ENCODE data around the gene SPACA4.

SPACA4 gene

GRCh38 chr19:48596237-48596636, 10.3 kb upstream of the SPACA4 start:
- TF ChIP-seq CTCF (IDR thresholded peaks at IDR 0.05; ENCODE audit: borderline replicate concordance, control extremely low read depth, extremely low read depth, insufficient read depth, missing control alignments): no peak
- in situ Hi-C loops (cut with MboI; ENCODE audit: low sequenced_read_pairs, unreplicated experiment): loop anchor here (25.0 kb wide), 1 partner anchor 284 kb away; a partner anchor contains a TSS
- no peak for DNase-seq (ENCODE audit: low spot score)

GRCh38 chr19:48596679-48597465, 9.7 kb upstream of the SPACA4 start:
- no peak for TF ChIP-seq CTCF (IDR thresholded peaks at IDR 0.05; ENCODE audit: borderline replicate concordance, control extremely low read depth, extremely low read depth, insufficient read depth, missing control alignments)
- DNase-seq (ENCODE audit: low spot score): peak; percentile 74
- in situ Hi-C loops (cut with MboI; ENCODE audit: low sequenced_read_pairs, unreplicated experiment): loop anchor here (25.0 kb wide), 1 partner anchor 285 kb away; a partner anchor contains a TSS

GRCh38 chr19:48598996-48599700, 7.4 kb upstream of the SPACA4 start:
- no peak for DNase-seq (ENCODE audit: low spot score)
- TF ChIP-seq CTCF (IDR thresholded peaks at IDR 0.05; ENCODE audit: borderline replicate concordance, control extremely low read depth, extremely low read depth, insufficient read depth, missing control alignments): no peak
- in situ Hi-C loops (cut with MboI; ENCODE audit: low sequenced_read_pairs, unreplicated experiment): loop anchor here (25.0 kb wide), 1 partner anchor 287 kb away; a partner anchor contains a TSS

GRCh38 chr19:48600679-48601417, 5.7 kb upstream of the SPACA4 start:
- TF ChIP-seq CTCF (IDR thresholded peaks at IDR 0.05; ENCODE audit: borderline replicate concordance, control extremely low read depth, extremely low read depth, insufficient read depth, missing control alignments): no peak
- in situ Hi-C loops (cut with MboI; ENCODE audit: low sequenced_read_pairs, unreplicated experiment): no loop called here
- DNase-seq (ENCODE audit: low spot score): no peak

- DNase-seq (ENCODE audit: low spot score): no peak
- in situ Hi-C loops (cut with MboI; ENCODE audit: low sequenced_read_pairs, unreplicated experiment): no loop called here
- TF ChIP-seq CTCF (IDR thresholded peaks at IDR 0.05; ENCODE audit: borderline replicate concordance, control extremely low read depth, extremely low read depth, insufficient read depth, missing control alignments): no peak
These were observed 3.5 kb upstream of the SPACA4 start for GRCh38 chr19:48603001-48603400.

- in situ Hi-C loops (cut with MboI; ENCODE audit: low sequenced_read_pairs, unreplicated experiment): no loop called here
- TF ChIP-seq CTCF (IDR thresholded peaks at IDR 0.05; ENCODE audit: borderline replicate concordance, control extremely low read depth, extremely low read depth, insufficient read depth, missing control alignments): no peak
- no peak for DNase-seq (ENCODE audit: low spot score)
These were observed 3.1 kb upstream of the SPACA4 start for GRCh38 chr19:48603449-48603848.

Data from GM13976 (cell line).